ENCODE results near the gene PPP2R2B.

PPP2R2B gene

GRCh38 chr5:146889169-146889568 lies 10.6 kb upstream of the PPP2R2B start:
- Histone ChIP-seq H2AFZ (ENCODE audit: insufficient read depth, low read length, poor library complexity) (no peak overlapping the region), H3K9me3 (ENCODE audit: insufficient read depth, low read depth, low read length) (no peaks in the 10 kb centered on the region), H3K4me2 (ENCODE audit: low read length) (no peak overlapping the region), H3K79me1 (ENCODE audit: low read length) (no peaks in the 10 kb centered on the region), H3K27ac (ENCODE audit: low read depth, low read length) (no peak overlapping the region), H3K79me2 (ENCODE audit: control insufficient read depth, insufficient read depth, low read length, poor library complexity) (no peaks in the 10 kb centered on the region), H3K27me3 (ENCODE audit: insufficient read depth, low read length) (no peaks in the 10 kb centered on the region), H4K12ac (ENCODE audit: low read depth, low read length) (no peak overlapping the region), H3K9ac (ENCODE audit: low read length) (no peak overlapping the region), H3K4me3 (ENCODE audit: low read depth, low read length) (no peak overlapping the region), H2BK120ac (ENCODE audit: insufficient read depth, low read length, poor library complexity) (no peak overlapping the region), H3K4me1 (ENCODE audit: control insufficient read depth in 1 of 2, insufficient read depth in 2 of 2, low read length in 2 of 2) (peaks cover 0 to 3% of the 10 kb centered on the region in 2 experiments), H3K18ac (ENCODE audit: low read length) (no peak overlapping the region), H2BK5ac (ENCODE audit: low read depth, low read length, poor library complexity) (no peak overlapping the region), H4K8ac (ENCODE audit: low read depth, low read length) (no peak overlapping the region), H3K36me3 (ENCODE audit: control insufficient read depth in 1 of 2, insufficient read depth in 2 of 2, low read length in 2 of 2) (no peaks in the 10 kb centered on the region), H4K91ac (ENCODE audit: low read depth, low read length) (no peak overlapping the region), H2BK12ac (ENCODE audit: low read length) (no peak overlapping the region), H3K14ac (ENCODE audit: low read length) (no peak overlapping the region), H3K4ac (ENCODE audit: low read depth, low read length) (no peak overlapping the region), H2AK5ac (ENCODE audit: low read length) (no peak overlapping the region), H3K23ac (ENCODE audit: low read length) (no peak overlapping the region)
- WGBS (ENCODE audit: extremely low coverage, insufficient coverage, insufficient read length): no CpG with 5 or more reads among the region's 1 CpG
- DNase-seq: no peak

GRCh38 chr5:146888351-146888978 lies 9.9 kb upstream of the PPP2R2B start:
- peak overlapping the region; percentile 32 for H4K91ac ChIP-seq (ENCODE audit: low read depth, low read length)
- H3K27ac ChIP-seq (ENCODE audit: low read depth, low read length): no peak overlapping the region
- no peaks in the 10 kb centered on the region for H3K79me1 ChIP-seq (ENCODE audit: low read length)
- peaks cover 0 to 3% of the 10 kb centered on the region in 2 experiments for H3K4me1 ChIP-seq (ENCODE audit: control insufficient read depth in 1 of 2, insufficient read depth in 2 of 2, low read length in 2 of 2)
- H3K27me3 ChIP-seq (ENCODE audit: insufficient read depth, low read length): no peaks in the 10 kb centered on the region
- H3K14ac ChIP-seq (ENCODE audit: low read length): no peak overlapping the region
- H2BK120ac ChIP-seq (ENCODE audit: insufficient read depth, low read length, poor library complexity): no peak overlapping the region
- no peak overlapping the region for H2BK12ac ChIP-seq (ENCODE audit: low read length)
- H3K23ac ChIP-seq (ENCODE audit: low read length): no peak overlapping the region
- H4K12ac ChIP-seq (ENCODE audit: low read depth, low read length): no peak overlapping the region
- no peak for DNase-seq
- no peak overlapping the region for H3K9ac ChIP-seq (ENCODE audit: low read length)
- no peak overlapping the region for H3K18ac ChIP-seq (ENCODE audit: low read length)
- no peak overlapping the region for H2BK5ac ChIP-seq (ENCODE audit: low read depth, low read length, poor library complexity)
- no peak overlapping the region for H4K8ac ChIP-seq (ENCODE audit: low read depth, low read length)
- no peak overlapping the region for H3K4me3 ChIP-seq (ENCODE audit: low read depth, low read length)
- no peaks in the 10 kb centered on the region for H3K36me3 ChIP-seq (ENCODE audit: control insufficient read depth in 1 of 2, insufficient read depth in 2 of 2, low read length in 2 of 2)
- no peaks in the 10 kb centered on the region for H3K79me2 ChIP-seq (ENCODE audit: control insufficient read depth, insufficient read depth, low read length, poor library complexity)
- H3K9me3 ChIP-seq (ENCODE audit: insufficient read depth, low read depth, low read length): no peaks in the 10 kb centered on the region
- H3K4ac ChIP-seq (ENCODE audit: low read depth, low read length): no peak overlapping the region
- no peak overlapping the region for H2AK5ac ChIP-seq (ENCODE audit: low read length)
- H2AFZ ChIP-seq (ENCODE audit: insufficient read depth, low read length, poor library complexity): no peak overlapping the region
- no peak overlapping the region for H3K4me2 ChIP-seq (ENCODE audit: low read length)
- WGBS (ENCODE audit: extremely low coverage, insufficient coverage, insufficient read length): no CpG with 5 or more reads among the region's 3 CpGs

- no peak overlapping the region for H2AFZ ChIP-seq (ENCODE audit: insufficient read depth, low read length, poor library complexity)
- H2AK5ac ChIP-seq (ENCODE audit: low read length): no peak overlapping the region
- no peak overlapping the region for H3K27ac ChIP-seq (ENCODE audit: low read depth, low read length)
- H3K4me2 ChIP-seq (ENCODE audit: low read length): no peak overlapping the region
- H4K91ac ChIP-seq (ENCODE audit: low read depth, low read length): no peak overlapping the region
- no peaks in the 10 kb centered on the region for H3K9me3 ChIP-seq (ENCODE audit: insufficient read depth, low read depth, low read length)
- no peak overlapping the region for H2BK5ac ChIP-seq (ENCODE audit: low read depth, low read length, poor library complexity)
- H3K79me2 ChIP-seq (ENCODE audit: control insufficient read depth, insufficient read depth, low read length, poor library complexity): no peaks in the 10 kb centered on the region
- no peak overlapping the region for H2BK12ac ChIP-seq (ENCODE audit: low read length)
- H3K23ac ChIP-seq (ENCODE audit: low read length): no peak overlapping the region
- H3K79me1 ChIP-seq (ENCODE audit: low read length): no peaks in the 10 kb centered on the region
- WGBS (ENCODE audit: extremely low coverage, insufficient coverage, insufficient read length): no CpG with 5 or more reads among the region's 5 CpGs
- no peak overlapping the region for H3K18ac ChIP-seq (ENCODE audit: low read length)
- H3K4me1 ChIP-seq (ENCODE audit: control insufficient read depth in 1 of 2, insufficient read depth in 2 of 2, low read length in 2 of 2): no peaks in the 10 kb centered on the region
- no peak for DNase-seq
- H3K4ac ChIP-seq (ENCODE audit: low read depth, low read length): no peak overlapping the region
- no peak overlapping the region for H3K14ac ChIP-seq (ENCODE audit: low read length)
- no peak overlapping the region for H2BK120ac ChIP-seq (ENCODE audit: insufficient read depth, low read length, poor library complexity)
- H4K8ac ChIP-seq (ENCODE audit: low read depth, low read length): no peak overlapping the region
- H3K36me3 ChIP-seq (ENCODE audit: control insufficient read depth in 1 of 2, insufficient read depth in 2 of 2, low read length in 2 of 2): no peaks in the 10 kb centered on the region
- no peak overlapping the region for H4K12ac ChIP-seq (ENCODE audit: low read depth, low read length)
- no peak overlapping the region for H3K4me3 ChIP-seq (ENCODE audit: low read depth, low read length)
- no peak overlapping the region for H3K9ac ChIP-seq (ENCODE audit: low read length)
- H3K27me3 ChIP-seq (ENCODE audit: insufficient read depth, low read length): peaks cover 2% of the 10 kb centered on the region
Measured at GRCh38 chr5:146884066-146884626, 5.6 kb upstream of the PPP2R2B start.

GRCh38 chr5:146883511-146883910 lies 5.0 kb upstream of the PPP2R2B start:
- H3K14ac ChIP-seq (ENCODE audit: low read length): no peak overlapping the region
- no peak overlapping the region for H4K91ac ChIP-seq (ENCODE audit: low read depth, low read length)
- DNase-seq: peak; percentile 41 to 88
- H2AFZ ChIP-seq (ENCODE audit: insufficient read depth, low read length, poor library complexity): no peak overlapping the region
- H2BK120ac ChIP-seq (ENCODE audit: insufficient read depth, low read length, poor library complexity): no peak overlapping the region
- H4K8ac ChIP-seq (ENCODE audit: low read depth, low read length): no peak overlapping the region
- no peaks in the 10 kb centered on the region for H3K36me3 ChIP-seq (ENCODE audit: control insufficient read depth in 1 of 2, insufficient read depth in 2 of 2, low read length in 2 of 2)
- H3K4me2 ChIP-seq (ENCODE audit: low read length): no peak overlapping the region
- no peak overlapping the region for H2BK5ac ChIP-seq (ENCODE audit: low read depth, low read length, poor library complexity)
- H3K79me2 ChIP-seq (ENCODE audit: control insufficient read depth, insufficient read depth, low read length, poor library complexity): no peaks in the 10 kb centered on the region
- H3K27ac ChIP-seq (ENCODE audit: low read depth, low read length): no peak overlapping the region
- H3K9ac ChIP-seq (ENCODE audit: low read length): no peak overlapping the region
- no peak overlapping the region for H3K23ac ChIP-seq (ENCODE audit: low read length)
- H3K4me3 ChIP-seq (ENCODE audit: low read depth, low read length): no peak overlapping the region
- H4K12ac ChIP-seq (ENCODE audit: low read depth, low read length): no peak overlapping the region
- H3K9me3 ChIP-seq (ENCODE audit: insufficient read depth, low read depth, low read length): no peaks in the 10 kb centered on the region
- no peaks in the 10 kb centered on the region for H3K79me1 ChIP-seq (ENCODE audit: low read length)
- no CpG with 5 or more reads among the region's 2 CpGs for WGBS (ENCODE audit: extremely low coverage, insufficient coverage, insufficient read length)
- H3K27me3 ChIP-seq (ENCODE audit: insufficient read depth, low read length): peaks cover 2% of the 10 kb centered on the region
- H3K4me1 ChIP-seq (ENCODE audit: control insufficient read depth in 1 of 2, insufficient read depth in 2 of 2, low read length in 2 of 2): peaks cover 2 to 5% of the 10 kb centered on the region in 2 experiments
- H2BK12ac ChIP-seq (ENCODE audit: low read length): no peak overlapping the region
- H3K18ac ChIP-seq (ENCODE audit: low read length): no peak overlapping the region
- H3K4ac ChIP-seq (ENCODE audit: low read depth, low read length): no peak overlapping the region
- H2AK5ac ChIP-seq (ENCODE audit: low read length): no peak overlapping the region

Measured in trophoblast cell (in vitro differentiated cells and primary cell).